H1 (cell line): Measurements from ENCODE around the gene GON4L.

ENCODE experiments used
- CHD2 ChIP-seq: IDR thresholded peaks from 2 replicates; pipeline ENCODE4 v1.6.1; 2012; ENCODE audit warnings: low read length, improper control_type of control experiment
- POLR2A ChIP-seq, 2 experiments: IDR thresholded peaks; 1 replicate in 1 of 2; 2 replicates in 1 of 2; pipeline ENCODE4 v1.6.1; 2011; ENCODE audit warnings: low read depth in 2 of 2, low read length in 2 of 2, mild to moderate bottlenecking in 2 of 2; ENCODE audit errors: control extremely low read depth in 1 of 2
- POLR2AphosphoS5 ChIP-seq: IDR thresholded peaks from 2 replicates; pipeline ENCODE4 v1.6.1; 2011; ENCODE audit warnings: low read depth, low read length
- SP2 ChIP-seq: IDR thresholded peaks from 2 replicates; pipeline ENCODE4 v1.6.1; 2012; ENCODE audit warnings: mild to moderate bottlenecking, low read length, inconsistent platforms
- TAF1 ChIP-seq: IDR thresholded peaks from 2 replicates; pipeline ENCODE4 v1.6.1; 2011; ENCODE audit warnings: mild to moderate bottlenecking, low read depth, low read length
- TBP ChIP-seq: IDR thresholded peaks from 2 replicates; pipeline ENCODE4 v1.6.1; 2011; ENCODE audit warnings: low read depth, low read length, improper control_type of control experiment
- TF ChIP-seq, protein P1 (sequence below), 3 experiments: IDR thresholded peaks; 1 replicate in 2 of 3; 2 replicates in 1 of 3; pipeline versions ENCODE4 v1.5.1 to v1.6.1; 2011; ENCODE audit warnings: low read length in 3 of 3, mild to moderate bottlenecking in 3 of 3, inconsistent platforms in 2 of 3, low read depth in 1 of 3, moderate library complexity in 1 of 3; ENCODE audit not compliant: insufficient read depth in 1 of 3; ENCODE audit errors: control extremely low read depth in 1 of 3
- TF ChIP-seq, protein P2 (sequence below): IDR thresholded peaks from 2 replicates; pipeline ENCODE4 v1.6.1; 2012; ENCODE audit warnings: low read length, inconsistent platforms

DNA sequence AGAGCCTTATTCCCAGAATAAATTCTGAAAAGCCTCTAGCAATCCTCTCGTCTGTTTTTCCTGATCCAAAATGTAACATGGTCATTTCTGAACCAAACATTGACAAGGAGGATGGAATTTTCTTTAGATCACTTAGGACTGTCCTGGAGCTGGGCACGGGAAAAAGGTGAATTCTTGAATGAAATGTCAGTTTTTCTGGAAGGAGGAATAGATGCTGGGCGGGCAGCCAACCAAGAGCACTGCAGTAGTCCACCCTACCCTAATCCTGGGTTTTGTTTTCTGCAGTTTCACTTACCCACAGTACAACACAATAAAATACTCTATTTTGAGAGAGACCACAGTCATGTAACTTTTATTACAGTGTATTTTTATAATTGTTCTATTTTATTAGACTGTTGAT lies 33.2 kb upstream of the GON4L start:
- TF ChIP-seq POLR2A (IDR thresholded peaks at IDR 0.05; ENCODE audit: control extremely low read depth in 1 of 2, low read depth in 2 of 2, low read length in 2 of 2) (no peak), SP2 (no peak), POLR2AphosphoS5 (no peak), TAF1 (no peak), CHD2 (no peak), TBP (no peak)
- TF ChIP-seq, protein P1, sequence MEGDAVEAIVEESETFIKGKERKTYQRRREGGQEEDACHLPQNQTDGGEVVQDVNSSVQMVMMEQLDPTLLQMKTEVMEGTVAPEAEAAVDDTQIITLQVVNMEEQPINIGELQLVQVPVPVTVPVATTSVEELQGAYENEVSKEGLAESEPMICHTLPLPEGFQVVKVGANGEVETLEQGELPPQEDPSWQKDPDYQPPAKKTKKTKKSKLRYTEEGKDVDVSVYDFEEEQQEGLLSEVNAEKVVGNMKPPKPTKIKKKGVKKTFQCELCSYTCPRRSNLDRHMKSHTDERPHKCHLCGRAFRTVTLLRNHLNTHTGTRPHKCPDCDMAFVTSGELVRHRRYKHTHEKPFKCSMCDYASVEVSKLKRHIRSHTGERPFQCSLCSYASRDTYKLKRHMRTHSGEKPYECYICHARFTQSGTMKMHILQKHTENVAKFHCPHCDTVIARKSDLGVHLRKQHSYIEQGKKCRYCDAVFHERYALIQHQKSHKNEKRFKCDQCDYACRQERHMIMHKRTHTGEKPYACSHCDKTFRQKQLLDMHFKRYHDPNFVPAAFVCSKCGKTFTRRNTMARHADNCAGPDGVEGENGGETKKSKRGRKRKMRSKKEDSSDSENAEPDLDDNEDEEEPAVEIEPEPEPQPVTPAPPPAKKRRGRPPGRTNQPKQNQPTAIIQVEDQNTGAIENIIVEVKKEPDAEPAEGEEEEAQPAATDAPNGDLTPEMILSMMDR (IDR thresholded peaks at IDR 0.05; ENCODE audit: control extremely low read depth in 1 of 3, insufficient read depth in 1 of 3, low read depth in 1 of 3, low read length in 3 of 3) = no peak
- TF ChIP-seq, protein P2, sequence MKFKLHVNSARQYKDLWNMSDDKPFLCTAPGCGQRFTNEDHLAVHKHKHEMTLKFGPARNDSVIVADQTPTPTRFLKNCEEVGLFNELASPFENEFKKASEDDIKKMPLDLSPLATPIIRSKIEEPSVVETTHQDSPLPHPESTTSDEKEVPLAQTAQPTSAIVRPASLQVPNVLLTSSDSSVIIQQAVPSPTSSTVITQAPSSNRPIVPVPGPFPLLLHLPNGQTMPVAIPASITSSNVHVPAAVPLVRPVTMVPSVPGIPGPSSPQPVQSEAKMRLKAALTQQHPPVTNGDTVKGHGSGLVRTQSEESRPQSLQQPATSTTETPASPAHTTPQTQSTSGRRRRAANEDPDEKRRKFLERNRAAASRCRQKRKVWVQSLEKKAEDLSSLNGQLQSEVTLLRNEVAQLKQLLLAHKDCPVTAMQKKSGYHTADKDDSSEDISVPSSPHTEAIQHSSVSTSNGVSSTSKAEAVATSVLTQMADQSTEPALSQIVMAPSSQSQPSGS = no peak
